Fibroblast of peridontal ligament (primary cell): ENCODE data around the gene RGS4.
"Not testable (repeated sequence)": the region's sequence is repeated elsewhere in the genome, so short reads cannot be mapped to it uniquely, and the experiment has no call there.

ENCODE experiments used
- DNase-seq: peaks from one replicate; pipeline ENCODE4 v3.0.0-alpha.2; 2010; ENCODE audit errors: extremely low read depth

RGS4 gene

GRCh38 chr1:163068716-163069115 is 445 bp upstream of the RGS4 start:
- DNase-seq: peak; percentile 56

GRCh38 chr1:163069655-163070277 is 605 bp downstream of the RGS4 start:
- no peak for DNase-seq

GRCh38 chr1:163071405-163072255 is 2.5 kb downstream of the RGS4 start:
- DNase-seq: peak; percentile 85

GRCh38 chr1:163072658-163073057 is 3.5 kb downstream of the RGS4 start:
- no peak for DNase-seq

- no peak for DNase-seq
Observed at GRCh38 chr1:163074004-163074403, 4.8 kb downstream of the RGS4 start.

GRCh38 chr1:163074716-163075284 is 5.6 kb downstream of the RGS4 start:
- DNase-seq: no peak

GRCh38 chr1:163076044-163076443 is 6.9 kb downstream of the RGS4 start:
- no peak for DNase-seq

GRCh38 chr1:163076446-163076845 is 7.3 kb downstream of the RGS4 start:
- no peak for DNase-seq

GRCh38 chr1:163076981-163077761 is 8.0 kb downstream of the RGS4 start:
- DNase-seq: no peak

GRCh38 chr1:163082971-163083370 is 13.8 kb downstream of the RGS4 start:
- DNase-seq: no peak

GRCh38 chr1:163083690-163084089 is 14.5 kb downstream of the RGS4 start:
- DNase-seq: no peak

- DNase-seq: no peak
Observed at GRCh38 chr1:163084330-163084729, 15.2 kb downstream of the RGS4 start.

- DNase-seq: peak; percentile 80
Observed at GRCh38 chr1:163085041-163085903, 16.1 kb downstream of the RGS4 start.

- DNase-seq: peak; percentile 77
Observed at GRCh38 chr1:163085904-163086268, 16.7 kb downstream of the RGS4 start.

GRCh38 chr1:163089117-163089516 is 20.0 kb downstream of the RGS4 start:
- not testable (repeated sequence) for DNase-seq

GRCh38 chr1:163090321-163090945 is 21.3 kb downstream of the RGS4 start:
- peak; percentile 73 for DNase-seq

GRCh38 chr1:163093169-163093568 is 24.0 kb downstream of the RGS4 start:
- DNase-seq: no peak

GRCh38 chr1:163093579-163093978 is 24.4 kb downstream of the RGS4 start:
- no peak for DNase-seq

- DNase-seq: no peak
Observed at GRCh38 chr1:163094182-163094581, 25.0 kb downstream of the RGS4 start.

GRCh38 chr1:163094589-163094988 is 25.4 kb downstream of the RGS4 start:
- DNase-seq: no peak

- DNase-seq: no peak
Observed at GRCh38 chr1:163095213-163095612, 26.1 kb downstream of the RGS4 start.
